IMR-90 (cell line): ENCODE data around the gene ALDH2.
"Not testable (repeated sequence)": the region's sequence is repeated elsewhere in the genome, so short reads cannot be mapped to it uniquely, and the experiment has no call there.

ENCODE experiments used
- CTCF ChIP-seq: conservative IDR thresholded peaks from 2 replicates; pipeline ENCODE4 v1.5.1; 2012; ENCODE audit warnings: mild to moderate bottlenecking, low read depth, low read length, improper control_type of control experiment
- MAFK ChIP-seq: IDR thresholded peaks from 2 replicates; pipeline ENCODE4 v1.6.1; 2012; ENCODE audit warnings: low read depth, low read length, improper control_type of control experiment
- MXI1 ChIP-seq: IDR thresholded peaks from 2 replicates; pipeline ENCODE4 v1.6.1; 2012; ENCODE audit warnings: low read depth, mild to moderate bottlenecking, low read length, moderate library complexity, borderline replicate concordance
- POLR2A ChIP-seq: IDR thresholded peaks from 2 replicates; pipeline ENCODE4 v1.6.1; 2012; ENCODE audit warnings: mild to moderate bottlenecking, low read depth, low read length
- TF ChIP-seq, protein P1 (sequence below): fragments of 150-350 bp; IDR thresholded peaks from 2 replicates; pipeline ENCODE4 v1.6.1; 2017; ENCODE audit warnings: mild to moderate bottlenecking, antibody characterized with exemption, low read length, low read depth

GRCh38 chr12:111829635-111830034 is 62.9 kb downstream of the ALDH2 start:
- not testable (repeated sequence) for TF ChIP-seq CTCF, POLR2A, MXI1, MAFK
- TF ChIP-seq, protein P1, sequence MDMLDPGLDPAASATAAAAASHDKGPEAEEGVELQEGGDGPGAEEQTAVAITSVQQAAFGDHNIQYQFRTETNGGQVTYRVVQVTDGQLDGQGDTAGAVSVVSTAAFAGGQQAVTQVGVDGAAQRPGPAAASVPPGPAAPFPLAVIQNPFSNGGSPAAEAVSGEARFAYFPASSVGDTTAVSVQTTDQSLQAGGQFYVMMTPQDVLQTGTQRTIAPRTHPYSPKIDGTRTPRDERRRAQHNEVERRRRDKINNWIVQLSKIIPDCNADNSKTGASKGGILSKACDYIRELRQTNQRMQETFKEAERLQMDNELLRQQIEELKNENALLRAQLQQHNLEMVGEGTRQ: not testable (repeated sequence)
